GM12878 (cell line): ENCODE data around the gene VANGL1. TPM values are rescaled to one million over a fixed set of nuclear protein-coding genes. Genes with fewer than 3 reads are reported as not detected.

Experiments used
- ATAC-seq: fragments of 200-7000 bp; cut with Tn5 transposase; 3 replicates; pipeline ENCODE4 v1.9.1; 2020; ENCODE audit warnings: mild to moderate bottlenecking, moderate library complexity
- BruUV-seq: library from RNA; stranded (reverse); fragments of 400-500 nt; replicated peaks from 2 replicates; lab custom pipeline; 2021; lab: Mats Ljungman, UMichigan
- CTCF ChIA-PET: fragments of 300-600 bp; sonication (Branson Sonifier 250); formaldehyde crosslinking; extraction: SDS; loops from one replicate; lab custom pipeline; 2021; ENCODE audit warnings: inconsistent platforms; lab: Yijun Ruan, JAX
- POLR2A ChIA-PET: fragments of 350-600 bp; formaldehyde crosslinking; extraction: SDS; loops from one replicate; lab custom pipeline; 2021; ENCODE audit warnings: inconsistent platforms; lab: Charles Lee
- RAD21 ChIA-PET: fragments of 300-600 bp; sonication (Branson Sonifier 250); formaldehyde crosslinking; loops from one replicate; lab custom pipeline; 2023; ENCODE audit warnings: antibody characterized with exemption; ENCODE audit not compliant: unreplicated experiment; lab: Charles Lee
- SMC1A ChIA-PET: fragments of 300-600 bp; sonication (Branson Sonifier 250); formaldehyde crosslinking; loops from one replicate; lab custom pipeline; 2023; ENCODE audit not compliant: unreplicated experiment, uncharacterized antibody; lab: Charles Lee
- DNase-seq: peaks from one replicate; pipeline ENCODE4 v3.0.0-alpha.2; 2011; ENCODE audit warnings: low read depth, low spot score
- FAIRE-seq: peaks from 3 replicates; lab custom pipeline; 2011; peaks lifted over from hg19 to GRCh38; lab: Jason Lieb, UNC
- H2AFZ ChIP-seq: 2 replicates; pipeline ENCODE4 v1.6.0; 2011; ENCODE audit warnings: low read depth, low read length, control low read depth; ENCODE audit not compliant: control insufficient read depth
- H3K27ac ChIP-seq: 2 replicates; pipeline ENCODE4 v1.5.1; 2011; ENCODE audit warnings: control low read depth; ENCODE audit not compliant: control insufficient read depth, insufficient read depth
- H3K27me3 ChIP-seq, 2 experiments: replicated peaks in 1 of 2; 2 replicates each; pipeline versions ENCODE4 v1.6.0 to v1.6.1; 2011; ENCODE audit warnings: low read length in 1 of 2; ENCODE audit not compliant: control insufficient read depth in 2 of 2, insufficient read depth in 2 of 2
- H3K36me3 ChIP-seq, 2 experiments: 2 replicates each; pipeline ENCODE4 v1.5.1; 2011; ENCODE audit warnings: low read length in 1 of 2; ENCODE audit not compliant: control insufficient read depth in 2 of 2, insufficient read depth in 2 of 2
- H3K4me1 ChIP-seq: 2 replicates; pipeline ENCODE4 v1.6.1; 2011; ENCODE audit warnings: mild to moderate bottlenecking, low read length, moderate library complexity, mixed read lengths; ENCODE audit not compliant: control insufficient read depth, insufficient read depth
- H3K4me2 ChIP-seq: 2 replicates; pipeline ENCODE4 v1.6.0; 2011; ENCODE audit warnings: control low read depth; ENCODE audit not compliant: control insufficient read depth, insufficient read depth
- H3K4me3 ChIP-seq: fragments of 200-600 bp; sonication (generic); 2 replicates; pipeline ENCODE4 v1.5.1; 2016
- H3K79me2 ChIP-seq: 2 replicates; pipeline ENCODE4 v1.6.0; 2011; ENCODE audit warnings: low read length; ENCODE audit not compliant: control insufficient read depth, insufficient read depth
- H3K9ac ChIP-seq: 2 replicates; pipeline ENCODE4 v1.8.0; 2011; ENCODE audit warnings: low read length, control low read depth, mixed read lengths; ENCODE audit not compliant: control insufficient read depth, insufficient read depth
- H3K9me3 ChIP-seq: replicated peaks from 3 replicates; pipeline ENCODE4 v1.5.1; 2011; ENCODE audit warnings: mild to moderate bottlenecking, low read length; ENCODE audit not compliant: control insufficient read depth, insufficient read depth
- H4K20me1 ChIP-seq: 2 replicates; pipeline ENCODE4 v1.6.0; 2011; ENCODE audit not compliant: control insufficient read depth, insufficient read depth
- CBX3 ChIP-seq: fragments of 200-600 bp; sonication (generic); IDR thresholded peaks from 2 replicates; pipeline ENCODE4 v1.6.1; 2016; ENCODE audit warnings: low read depth, borderline replicate concordance
- CHD1 ChIP-seq: IDR thresholded peaks from 2 replicates; pipeline ENCODE4 v1.6.1; 2012; ENCODE audit warnings: low read depth, low read length, improper control_type of control experiment
- CUX1 ChIP-seq: IDR thresholded peaks from 2 replicates; pipeline ENCODE4 v1.6.1; 2012; ENCODE audit warnings: improper control_type of control experiment, low read depth, low read length; ENCODE audit not compliant: insufficient replicate concordance
- GATAD2B ChIP-seq: fragments of 450-650 bp; conservative IDR thresholded peaks from 2 replicates; pipeline ENCODE4 v1.6.1; 2017; ENCODE audit warnings: low read depth, mild to moderate bottlenecking, moderate library complexity
- MLLT1 ChIP-seq: fragments of 450-650 bp; IDR thresholded peaks from 2 replicates; pipeline ENCODE4 v1.6.1; 2016; ENCODE audit warnings: mild to moderate bottlenecking
- MTA2 ChIP-seq: fragments of 450-650 bp; IDR thresholded peaks from 2 replicates; pipeline ENCODE4 v1.6.1; 2016; ENCODE audit warnings: low read depth, mild to moderate bottlenecking, moderate library complexity
- MXI1 ChIP-seq: fragments of 150-350 bp; IDR thresholded peaks from 2 replicates; pipeline ENCODE4 v1.6.1; 2011; ENCODE audit warnings: low read depth, mild to moderate bottlenecking, inconsistent platforms, low read length, improper control_type of control experiment
- MYC ChIP-seq: IDR thresholded peaks from 2 replicates; pipeline ENCODE4 v1.6.1; 2011; ENCODE audit warnings: mild to moderate bottlenecking, low read length, moderate library complexity, inconsistent platforms; ENCODE audit not compliant: insufficient read depth, insufficient replicate concordance, insufficient read length, severe bottlenecking
- RCOR1 ChIP-seq: conservative IDR thresholded peaks from 2 replicates; pipeline ENCODE4 v1.6.1; 2012; ENCODE audit warnings: low read depth, low read length, improper control_type of control experiment
- STAT1 ChIP-seq: fragments of 450-650 bp; conservative IDR thresholded peaks from 2 replicates; pipeline ENCODE4 v1.6.1; 2014; ENCODE audit warnings: antibody characterized with exemption, mild to moderate bottlenecking
- ZNF274 ChIP-seq: IDR thresholded peaks from one replicate; pipeline ENCODE4 v1.8.0; 2011; ENCODE audit not compliant: insufficient read length, insufficient read depth
- ZNF384 ChIP-seq: IDR thresholded peaks from 2 replicates; pipeline ENCODE4 v1.6.1; 2012; ENCODE audit warnings: low read depth, mild to moderate bottlenecking, low read length, improper control_type of control experiment, borderline replicate concordance
- WGBS: methylation state at CpG from one replicate; pipeline ENCODE4 v1.1.6; 2016; ENCODE audit warnings: low lambda C conversion rate; ENCODE audit not compliant: insufficient replicate concordance, insufficient coverage; ENCODE audit errors: missing lambda C conversion rate; 5-methylcytosine and 5-hydroxymethylcytosine counted together
- in situ Hi-C: fragments of 300-500 bp; cut with MboI; formaldehyde crosslinking; loops from 9 replicates; pipeline ENCODE4 v1.14.3; 2018; ENCODE audit warnings: mixed read lengths
- intact Hi-C: fragments of 100-400 bp; cut with micrococcal nuclease; formaldehyde crosslinking; loops from one replicate; pipeline ENCODE4 v1.14.2; 2022; ENCODE audit not compliant: unreplicated experiment
- polyA plus RNA-seq, 11 experiments: library from polyadenylated mRNA; depleted of rRNA in 4 of 11; unstranded in 6 of 11; stranded (reverse) in 5 of 11; fragments of >200 nt; fragmentation: Nextera tagmentation in 4 of 11; fragmentation: Illumina TruSeq in 1 of 11; extraction: Ambion mirVana in 4 of 11; extraction: Trizol in 1 of 11; gene quantifications; 1 replicate in 1 of 11; 2 replicates in 10 of 11; pipeline versions ENCODE4 v1.2.1 to v1.2.3, GENCODE V29; 2011 to 2016; ENCODE audit warnings: inconsistent platforms in 2 of 11, missing spikeins in 2 of 11, low read depth in 1 of 11
- total RNA-seq, 4 experiments: library from RNA; depleted of rRNA in 3 of 4; stranded (reverse); fragments of >200 nt in 3 of 4; fragmentation: Illumina TruSeq in 1 of 4; extraction: Trizol in 1 of 4; gene quantifications; 2 replicates each; pipeline versions ENCODE4 v1.2.1 to v1.2.3, GENCODE V29; 2013 to 2021

Gene VANGL1
- total and polyA plus RNA-seq, 10 of the 15 experiments (the other 5 are each of a cell fraction or from before 2014, with no cell fraction given) = 0.71 to 12.9 (median 6.3) TPM

- Histone ChIP-seq H3K4me3 (peak overlapping the region; percentile 54), H4K20me1 (no peaks in the 10 kb centered on the region), H3K4me2 (peak overlapping the region; percentile 93), H3K27ac (peak overlapping the region; percentile 96), H3K9me3 (no peaks in the 10 kb centered on the region), H3K4me1 (peaks cover 34% of the 10 kb centered on the region), H2AFZ (peak overlapping the region; percentile 61), H3K27me3 (no peaks in the 10 kb centered on the region), H3K79me2 (peaks cover 5% of the 10 kb centered on the region), H3K9ac (peak overlapping the region; percentile 74), H3K36me3 (peaks cover 3% of the 10 kb centered on the region in 2 experiments; a peak in 3 of 4 replicates)
- ChIA-PET POLR2A (interaction anchor here (1.1 kb wide), 1 partner anchor 14 kb away, joined by 4 read pairs; no protein-coding TSS in a partner anchor), RAD21 (interaction anchor here (0.6 to 1.8 kb wide), 3 partner anchors 41 to 856 kb away, joined by 4 to 9 read pairs (median 4); no protein-coding TSS in a partner anchor), SMC1A (interaction anchor here (0.7 to 1.6 kb wide), 5 partner anchors 14 to 122 kb away, joined by 3 to 11 read pairs (median 3); no protein-coding TSS in a partner anchor), CTCF (interaction anchor here (1.0 to 8.3 kb wide), 6 partner anchors 22 to 114 kb away, joined by 3 to 57 read pairs (median 4); no protein-coding TSS in a partner anchor)
- peak; percentile 98 for FAIRE-seq
- WGBS = 28% methylated on average over 13 of the region's 13 CpGs
- in situ Hi-C loops = no loop called here
- ATAC-seq = peak; percentile 94
- intact Hi-C loops = no loop called here
- peak; percentile 87 for DNase-seq
- no TSS peak for BruUV-seq
- TF ChIP-seq ZNF384 (peak; percentile 37; the same call in 1 of the 2 replicates), MYC (no peak), MLLT1 (peak; percentile 49; the same call in 1 of the 2 replicates), GATAD2B (peak; percentile 50; the same call in 1 of the 2 replicates), MXI1 (peak; percentile 49; the same call in 1 of the 2 replicates), STAT1 (no peak), CBX3 (no peak), RCOR1 (0 out of 2 replicates have a peak, but pooled peaks have one; percentile 84), CHD1 (0 out of 2 replicates have a peak, but pooled peaks have one; percentile 35), ZNF274 (no peak), CUX1 (peak; percentile 47), MTA2 (peak; percentile 91)
These were observed 7.2 kb downstream of the VANGL1 start for GRCh38 chr1:115648717-115649691.
